ENCODE measurements around the gene PLD2. TPM values are rescaled to one million over a fixed set of nuclear protein-coding genes. Genes with fewer than 3 reads are reported as not detected.

PLD2 gene, protein sequence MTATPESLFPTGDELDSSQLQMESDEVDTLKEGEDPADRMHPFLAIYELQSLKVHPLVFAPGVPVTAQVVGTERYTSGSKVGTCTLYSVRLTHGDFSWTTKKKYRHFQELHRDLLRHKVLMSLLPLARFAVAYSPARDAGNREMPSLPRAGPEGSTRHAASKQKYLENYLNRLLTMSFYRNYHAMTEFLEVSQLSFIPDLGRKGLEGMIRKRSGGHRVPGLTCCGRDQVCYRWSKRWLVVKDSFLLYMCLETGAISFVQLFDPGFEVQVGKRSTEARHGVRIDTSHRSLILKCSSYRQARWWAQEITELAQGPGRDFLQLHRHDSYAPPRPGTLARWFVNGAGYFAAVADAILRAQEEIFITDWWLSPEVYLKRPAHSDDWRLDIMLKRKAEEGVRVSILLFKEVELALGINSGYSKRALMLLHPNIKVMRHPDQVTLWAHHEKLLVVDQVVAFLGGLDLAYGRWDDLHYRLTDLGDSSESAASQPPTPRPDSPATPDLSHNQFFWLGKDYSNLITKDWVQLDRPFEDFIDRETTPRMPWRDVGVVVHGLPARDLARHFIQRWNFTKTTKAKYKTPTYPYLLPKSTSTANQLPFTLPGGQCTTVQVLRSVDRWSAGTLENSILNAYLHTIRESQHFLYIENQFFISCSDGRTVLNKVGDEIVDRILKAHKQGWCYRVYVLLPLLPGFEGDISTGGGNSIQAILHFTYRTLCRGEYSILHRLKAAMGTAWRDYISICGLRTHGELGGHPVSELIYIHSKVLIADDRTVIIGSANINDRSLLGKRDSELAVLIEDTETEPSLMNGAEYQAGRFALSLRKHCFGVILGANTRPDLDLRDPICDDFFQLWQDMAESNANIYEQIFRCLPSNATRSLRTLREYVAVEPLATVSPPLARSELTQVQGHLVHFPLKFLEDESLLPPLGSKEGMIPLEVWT
- total RNA-seq, result 54.9 and 100 TPM in 2 replicates

GRCh38 chr17:4806777-4807604 is at the start of gene PLD2:
TSS of gene PLD2 (plus strand) at chr17:4807152. CDS start at chr17:4807773, 621 bp downstream.

GRCh38 chr17:4771519-4772234 is 35.3 kb upstream of the PLD2 start, which contains the start of gene TM4SF5:
TSS of gene TM4SF5 (plus strand) at chr17:4771886. CDS start at chr17:4771923, 37 bp downstream.

DNA sequence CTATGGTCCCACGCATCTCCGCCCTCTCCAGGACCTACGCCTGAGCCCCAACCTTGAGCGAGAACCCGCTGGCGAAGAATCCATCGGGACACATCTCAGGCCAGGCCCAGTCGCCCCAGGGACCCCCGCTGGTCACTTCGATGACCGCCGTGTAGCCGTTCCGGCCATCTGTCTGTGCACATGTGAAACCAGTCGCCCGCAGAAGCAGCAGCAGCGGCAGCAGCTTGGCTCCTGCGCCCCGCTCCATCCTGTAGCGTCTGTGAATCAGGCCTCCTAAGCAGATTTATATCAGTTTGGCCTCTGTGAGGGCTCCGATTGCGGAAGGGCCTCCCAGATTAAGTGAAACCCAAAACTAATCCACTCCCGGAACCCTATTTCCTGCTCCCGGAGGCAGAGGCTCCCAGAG is 20.8 kb upstream of the PLD2 start, which contains the start of gene VMO1:
TSS of gene VMO1 (minus strand) at position 259 of the 406 bp plus-strand sequence. CDS start at position 247, 12 bp downstream.

DNA sequence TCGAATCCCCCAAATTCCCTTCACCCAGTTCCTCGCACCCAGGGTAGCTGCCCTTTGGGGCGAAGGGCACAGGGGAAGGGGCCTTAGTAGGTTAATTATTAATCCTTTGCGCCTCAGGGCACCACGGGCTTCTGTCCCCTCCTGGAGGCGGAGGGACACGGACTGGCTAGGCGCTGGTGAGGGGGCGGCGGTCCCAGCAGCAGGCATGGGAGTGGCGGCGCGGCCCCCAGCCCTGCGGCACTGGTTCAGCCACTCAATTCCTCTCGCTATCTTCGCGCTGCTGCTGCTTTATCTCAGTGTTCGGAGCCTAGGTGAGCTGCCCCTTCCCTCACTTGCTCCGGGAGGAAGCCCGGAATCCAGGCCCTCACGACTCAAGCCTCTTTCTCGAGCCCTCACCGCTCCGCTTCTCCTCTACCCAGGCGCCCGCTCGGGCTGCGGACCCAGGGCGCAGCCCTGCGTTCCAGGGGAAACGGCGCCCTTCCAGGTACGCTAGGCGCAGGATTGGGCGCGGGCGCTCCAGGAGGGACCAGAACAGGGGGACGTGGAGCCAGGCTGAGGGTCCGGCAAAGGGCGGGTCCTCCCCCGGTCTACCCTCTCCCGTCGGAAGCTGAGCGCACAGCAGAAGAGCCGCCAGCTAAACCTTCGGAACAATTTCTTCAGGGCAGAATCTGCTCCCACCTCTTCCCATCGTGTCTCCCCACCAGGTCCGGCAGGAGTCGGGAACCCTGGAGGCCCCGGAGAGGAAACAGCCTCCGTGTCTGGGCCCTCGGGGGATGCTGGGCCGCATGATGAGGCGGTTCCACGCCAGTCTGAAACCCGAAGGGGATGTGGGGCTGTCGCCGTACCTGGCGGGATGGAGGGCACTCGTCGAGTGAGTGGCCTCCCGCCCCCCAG is 17.9 kb upstream of the PLD2 start, which contains the start of gene GLTPD2:
TSS of gene GLTPD2 (plus strand) at position 158 of the 894 bp plus-strand sequence. CDS start at position 206, 48 bp downstream.

DNA sequence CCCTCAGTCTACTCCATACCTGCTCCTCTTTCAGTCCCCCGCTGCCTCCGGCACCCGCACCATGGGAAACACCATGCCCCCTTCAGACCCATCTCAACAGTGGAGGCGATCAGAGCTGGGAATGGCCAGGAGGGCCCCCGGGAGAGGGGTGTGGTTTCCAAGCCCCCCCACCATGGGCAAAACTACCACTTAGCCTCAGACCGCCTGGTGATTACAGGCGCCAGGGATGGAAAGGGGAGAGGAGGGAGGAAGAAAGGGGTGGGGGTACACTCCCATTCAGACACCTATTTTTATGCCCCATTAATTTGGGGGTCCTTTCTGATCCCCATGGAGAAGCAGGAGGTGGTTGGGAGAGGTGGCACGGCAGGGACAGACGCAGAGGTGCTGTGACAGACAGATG is 4.7 kb upstream of the PLD2 start, which contains the start of gene C17orf114:
TSS of gene C17orf114 (minus strand) at position 101 of the 400 bp plus-strand sequence.

DNA sequence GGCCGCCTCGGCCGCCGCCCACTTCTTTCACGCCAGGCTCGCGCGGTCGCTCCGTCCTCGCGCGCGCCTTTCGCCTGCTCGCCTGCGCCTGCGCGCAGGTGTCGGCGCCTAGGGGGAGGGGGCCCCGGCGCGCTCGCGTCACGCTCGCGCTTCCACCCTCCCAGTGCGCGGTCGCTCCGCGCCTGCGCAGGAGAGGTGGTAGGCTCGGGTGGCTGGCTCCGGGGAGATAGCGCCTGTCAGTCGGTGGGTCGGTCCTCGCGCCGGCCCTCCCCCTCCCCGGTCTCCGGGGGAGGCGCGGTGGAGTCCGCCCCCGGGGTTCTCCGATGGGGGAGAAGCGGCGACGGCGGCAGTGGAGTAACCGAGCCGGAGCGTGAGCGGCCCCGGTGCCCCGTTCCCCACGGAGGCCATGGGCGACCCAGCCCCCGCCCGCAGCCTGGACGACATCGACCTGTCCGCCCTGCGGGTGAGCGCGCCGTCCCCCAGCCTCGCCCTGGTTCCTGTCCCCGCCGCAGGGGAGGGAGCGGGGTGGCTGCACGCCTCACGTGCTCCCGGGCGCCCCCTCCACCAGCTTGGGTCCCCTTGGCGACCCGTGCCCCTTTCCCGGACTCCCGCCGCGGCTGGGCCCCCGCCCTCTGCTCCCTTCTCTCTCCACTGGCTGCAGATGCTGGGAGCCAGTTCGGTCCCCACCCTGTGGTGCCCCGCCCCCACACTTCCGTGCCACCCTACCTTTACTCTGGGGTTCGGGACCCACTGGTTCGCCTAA is 26.4 kb downstream of the PLD2 start, which contains the start of gene MINK1:
TSS of gene MINK1 (plus strand) at position 163 of the 763 bp plus-strand sequence. CDS start at position 407, 244 bp downstream.

Other genes with a start within 250 kb of the PLD2 start
- gene GGT6, start 246.6 kb upstream of the PLD2 start, total RNA-seq, result not detected in 2 replicates
- gene SMTNL2, start 222.6 kb upstream of the PLD2 start, total RNA-seq, result 18.3 and 33.8 TPM in 2 replicates
- gene ALOX15, start 165.5 kb upstream of the PLD2 start, total RNA-seq, result 2.7 and 5.9 TPM in 2 replicates
- gene PELP1, start 103.0 kb upstream of the PLD2 start, total RNA-seq, result 19.2 and 46.0 TPM in 2 replicates
- 3.9 and 6.5 TPM in 2 replicates for gene ARRB2, start 96.5 kb upstream of the PLD2 start, total RNA-seq
- gene MED11, start 75.7 kb upstream of the PLD2 start, total RNA-seq, result 15.5 and 19.2 TPM in 2 replicates
- under 0.01 TPM in 1 of 2 replicates, not detected in the other for gene ZMYND15, start 67.3 kb upstream of the PLD2 start, total RNA-seq
- 0.79 and 5.6 TPM in 2 replicates for gene CXCL16, start 67.2 kb upstream of the PLD2 start, total RNA-seq
- not detected in 2 replicates for gene TM4SF5, start 35.3 kb upstream of the PLD2 start, total RNA-seq
- gene VMO1, start 20.8 kb upstream of the PLD2 start, total RNA-seq, result 0.33 TPM in 1 of 2 replicates, not detected in the other
- 0.79 TPM in 1 of 2 replicates, not detected in the other for gene GLTPD2, start 18.2 kb upstream of the PLD2 start, total RNA-seq
- 78.5 and 282 TPM in 2 replicates for gene PSMB6, start 11.0 kb upstream of the PLD2 start, total RNA-seq
- 69.8 and 90.7 TPM in 2 replicates for gene MINK1, start 26.2 kb downstream of the PLD2 start, total RNA-seq
- 32.5 and 48.7 TPM in 2 replicates for gene C17orf107, start 92.4 kb downstream of the PLD2 start, total RNA-seq
- 0.87 and 1.6 TPM in 2 replicates for gene CHRNE, start 95.9 kb downstream of the PLD2 start, total RNA-seq
- gene GP1BA, start 125.1 kb downstream of the PLD2 start, total RNA-seq, result not detected in 2 replicates
- 49.5 and 65.2 TPM in 2 replicates for gene SLC25A11, start 132.9 kb downstream of the PLD2 start, total RNA-seq
- gene RNF167, start 133.1 kb downstream of the PLD2 start, total RNA-seq, result 38.5 and 60.9 TPM in 2 replicates
- gene PFN1, start 141.4 kb downstream of the PLD2 start, total RNA-seq, result 275 and 588 TPM in 2 replicates
- 3.7 and 8.2 TPM in 2 replicates for gene ENO3, start 144.0 kb downstream of the PLD2 start, total RNA-seq
- 34.9 and 68.7 TPM in 2 replicates for gene SPAG7, start 160.7 kb downstream of the PLD2 start, total RNA-seq
- 10.2 and 12.5 TPM in 2 replicates for gene CAMTA2, start 180.5 kb downstream of the PLD2 start, total RNA-seq
- 0.43 and 1.6 TPM in 2 replicates for gene INCA1, start 190.4 kb downstream of the PLD2 start, total RNA-seq
- 40.8 and 63.3 TPM in 2 replicates for gene KIF1C, start 190.8 kb downstream of the PLD2 start, total RNA-seq
- 0.33 TPM in 1 of 2 replicates, not detected in the other for gene SLC52A1, start 228.3 kb downstream of the PLD2 start, total RNA-seq